Gastrocnemius medialis (tissue), 4 donors: Measurements from ENCODE around the gene PTPRM.

Experiments
- CTCF ChIP-seq, 5 experiments: fragments of 450-650 bp in 3 of 5; fragments of 200-600 bp in 2 of 5; sonication (generic) in 2 of 5; IDR thresholded peaks in 4 of 5; conservative IDR thresholded peaks in 1 of 5; 1 replicate in 4 of 5; 2 replicates in 1 of 5; pipeline ENCODE4 v1.5.1; 2016 to 2019; ENCODE audit warnings: antibody characterized with exemption in 5 of 5, mild to moderate bottlenecking in 3 of 5, moderate library complexity in 3 of 5
- POLR2A ChIP-seq, 2 donors: fragments of 450-650 bp; IDR thresholded peaks; one replicate each; pipeline ENCODE4 v1.6.1; 2017; ENCODE audit warnings: antibody characterized with exemption in 2 of 2, mild to moderate bottlenecking in 2 of 2, moderate library complexity in 2 of 2

- TF ChIP-seq CTCF (IDR thresholded peaks at IDR 0.05 in 4 of 5, conservative IDR thresholded peaks at IDR 0.05 in 1 of 5) (no peak), POLR2A (IDR thresholded peaks at IDR 0.05) (no peak)
Measured at GRCh38 chr18:8019600-8019999, 452.5 kb downstream of the PTPRM start.
